Activated CD4-positive, alpha-beta T cell treated with anti-CD3 and anti-CD28 coated beads for 1 hour (primary cell): Measurements from ENCODE around the gene XIRP1.

Source experiments
- DNase-seq: peaks from one replicate; pipeline ENCODE4 v3.0.0-alpha.2; 2020

The XIRP1 gene

GRCh38 chr3:39140341-39140971, 51.9 kb downstream of the XIRP1 start:
- no peak for DNase-seq

- no peak for DNase-seq
These were observed 53.0 kb downstream of the XIRP1 start for GRCh38 chr3:39139442-39139841.

- DNase-seq: no peak
These were observed 53.5 kb downstream of the XIRP1 start for GRCh38 chr3:39138804-39139415.

GRCh38 chr3:39137991-39138803, 54.2 kb downstream of the XIRP1 start:
- no peak for DNase-seq

GRCh38 chr3:39137435-39137936, 54.9 kb downstream of the XIRP1 start:
- no peak for DNase-seq

- DNase-seq: no peak
These were observed 55.6 kb downstream of the XIRP1 start for GRCh38 chr3:39136533-39137434.

- no peak for DNase-seq
These were observed 57.1 kb downstream of the XIRP1 start for GRCh38 chr3:39135170-39135805.

- no peak for DNase-seq
These were observed 58.1 kb downstream of the XIRP1 start for GRCh38 chr3:39134305-39134704.

- DNase-seq: no peak
These were observed 58.6 kb downstream of the XIRP1 start for GRCh38 chr3:39133822-39134221.
